ENCODE results near the gene FGD6. TPM values are rescaled to one million over a fixed set of nuclear protein-coding genes. Genes with fewer than 3 reads are reported as not detected.
"Not testable (repeated sequence)": the region's sequence is repeated elsewhere in the genome, so short reads cannot be mapped to it uniquely, and the experiment has no call there.

FGD6 gene
- total RNA-seq, 4 donors from 2014 or later, result 16.2 to 46.9 (median 25.0) TPM

DNA sequence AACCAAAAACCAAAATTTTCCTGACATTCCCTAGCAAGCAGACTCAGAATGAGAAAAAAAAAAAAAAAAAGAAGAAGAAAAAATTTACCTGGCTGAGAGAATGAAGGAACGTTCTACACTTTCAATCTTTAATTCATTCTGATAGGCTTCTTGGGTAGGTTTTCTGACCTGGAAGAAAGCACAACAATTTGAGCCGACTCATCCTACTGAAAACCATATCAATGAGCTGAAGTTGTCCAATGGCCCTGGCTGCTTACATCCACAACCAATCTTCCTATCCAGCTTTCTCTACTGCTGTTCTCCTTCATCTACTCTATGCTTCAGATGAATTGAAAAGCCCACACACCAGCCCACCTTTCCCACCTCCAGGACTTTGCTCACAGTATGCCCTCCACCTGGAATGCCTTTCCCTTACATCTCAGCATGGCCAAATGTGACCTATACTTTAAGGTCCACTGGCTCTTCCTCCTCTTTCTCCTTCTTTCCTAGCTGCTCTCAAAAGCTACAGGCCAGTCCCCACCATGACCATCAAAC, 112.3 kb downstream of the FGD6 start:
- Histone ChIP-seq H3K36me3 (peaks cover 49% of the 10 kb centered on the region), H3K27ac (no peak overlapping the region), H3K27me3 (no peaks in the 10 kb centered on the region), H3K4me1 (no peaks in the 10 kb centered on the region), H3K9me3 (no peaks in the 10 kb centered on the region), H3K4me3 (no peak overlapping the region)
- 95% methylated on average over 2 of the region's 2 CpGs for WGBS
- TF ChIP-seq POLR2A (IDR thresholded peaks at IDR 0.05), result no peak
- TF ChIP-seq, protein P1, sequence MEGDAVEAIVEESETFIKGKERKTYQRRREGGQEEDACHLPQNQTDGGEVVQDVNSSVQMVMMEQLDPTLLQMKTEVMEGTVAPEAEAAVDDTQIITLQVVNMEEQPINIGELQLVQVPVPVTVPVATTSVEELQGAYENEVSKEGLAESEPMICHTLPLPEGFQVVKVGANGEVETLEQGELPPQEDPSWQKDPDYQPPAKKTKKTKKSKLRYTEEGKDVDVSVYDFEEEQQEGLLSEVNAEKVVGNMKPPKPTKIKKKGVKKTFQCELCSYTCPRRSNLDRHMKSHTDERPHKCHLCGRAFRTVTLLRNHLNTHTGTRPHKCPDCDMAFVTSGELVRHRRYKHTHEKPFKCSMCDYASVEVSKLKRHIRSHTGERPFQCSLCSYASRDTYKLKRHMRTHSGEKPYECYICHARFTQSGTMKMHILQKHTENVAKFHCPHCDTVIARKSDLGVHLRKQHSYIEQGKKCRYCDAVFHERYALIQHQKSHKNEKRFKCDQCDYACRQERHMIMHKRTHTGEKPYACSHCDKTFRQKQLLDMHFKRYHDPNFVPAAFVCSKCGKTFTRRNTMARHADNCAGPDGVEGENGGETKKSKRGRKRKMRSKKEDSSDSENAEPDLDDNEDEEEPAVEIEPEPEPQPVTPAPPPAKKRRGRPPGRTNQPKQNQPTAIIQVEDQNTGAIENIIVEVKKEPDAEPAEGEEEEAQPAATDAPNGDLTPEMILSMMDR (IDR thresholded peaks at IDR 0.05), result no peak
- TF ChIP-seq EP300 (IDR thresholded peaks at IDR 0.05), result no peak
- no peak for TF ChIP-seq POLR2AphosphoS5 (IDR thresholded peaks at IDR 0.05)
- no peak for DNase-seq (ENCODE audit: low spot score in 2 of 2)

DNA sequence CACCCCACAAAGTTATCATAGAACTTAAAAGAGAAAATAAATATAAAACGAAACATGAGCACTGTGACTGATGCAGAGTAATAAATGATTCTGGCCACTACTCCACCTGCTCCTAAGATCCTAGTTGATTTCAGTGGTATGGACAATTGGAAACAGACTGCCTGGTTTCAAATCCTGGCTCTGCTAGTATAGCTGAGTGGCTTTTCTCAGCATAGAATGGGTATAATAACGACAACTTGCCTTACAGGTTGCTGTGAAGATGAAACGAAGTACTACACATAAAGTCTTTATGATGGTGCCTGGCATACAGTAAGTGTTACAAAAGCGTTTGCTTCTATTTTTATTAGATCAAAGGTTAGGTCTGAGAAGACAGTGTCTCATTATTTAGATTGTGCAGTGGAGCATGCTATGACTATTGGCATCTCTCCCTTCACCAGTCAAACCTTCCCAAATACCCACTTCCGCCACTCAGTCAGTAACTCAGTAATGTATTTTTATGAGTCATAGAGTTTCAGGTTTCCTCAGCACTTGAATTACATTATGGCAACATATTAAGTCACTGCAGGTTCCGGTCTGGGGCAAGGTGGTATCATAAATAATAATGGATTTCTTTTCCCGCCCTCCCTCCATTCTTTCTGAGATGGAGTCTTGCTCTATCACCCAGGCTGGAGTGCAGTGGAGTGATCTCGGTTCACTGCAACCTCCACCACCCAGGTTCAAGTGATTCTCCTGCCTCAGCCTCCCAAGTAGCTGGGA, 114.2 kb downstream of the FGD6 start:
- no peak overlapping the region for H3K4me3 ChIP-seq
- 77% methylated on average over 8 of the region's 8 CpGs for WGBS
- H3K27ac ChIP-seq, result no peak overlapping the region
- no peaks in the 10 kb centered on the region for H3K27me3 ChIP-seq
- TF ChIP-seq, protein P1 (IDR thresholded peaks at IDR 0.05), result no peak
- TF ChIP-seq POLR2A (IDR thresholded peaks at IDR 0.05) (no peak), EP300 (IDR thresholded peaks at IDR 0.05) (no peak), POLR2AphosphoS5 (IDR thresholded peaks at IDR 0.05) (no peak)
- no peaks in the 10 kb centered on the region for H3K9me3 ChIP-seq
- no peak for DNase-seq (ENCODE audit: low spot score in 2 of 2)
- H3K4me1 ChIP-seq, result no peaks in the 10 kb centered on the region
- peaks cover 42% of the 10 kb centered on the region for H3K36me3 ChIP-seq

DNA sequence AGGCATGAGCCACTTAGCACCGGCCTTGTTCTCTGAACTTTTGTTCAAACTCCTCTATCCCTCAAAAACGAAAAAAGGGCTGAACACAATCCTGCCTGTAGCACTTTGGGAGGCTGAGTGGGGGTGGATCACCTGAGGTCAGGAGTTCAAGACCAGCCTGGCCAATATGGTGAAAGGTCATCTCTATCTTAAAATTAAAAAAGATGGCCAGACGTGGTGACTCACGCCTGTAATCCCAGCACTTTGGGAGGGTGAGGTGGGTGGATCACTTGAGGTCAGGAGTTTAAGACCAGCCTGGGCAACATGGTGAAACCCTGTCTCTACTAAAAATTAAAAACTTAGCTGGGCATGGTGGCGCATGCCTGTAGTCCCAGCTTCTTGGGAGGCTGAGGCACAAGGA, 115.3 kb downstream of the FGD6 start:
- not testable (repeated sequence) for H3K9me3 ChIP-seq; H3K4me1 ChIP-seq; H3K27ac ChIP-seq; DNase-seq (ENCODE audit: low spot score in 2 of 2); H3K27me3 ChIP-seq; H3K4me3 ChIP-seq
- WGBS, result 94% methylated on average over 5 of the region's 5 CpGs
- peaks cover 39% of the 10 kb centered on the region for H3K36me3 ChIP-seq

DNA sequence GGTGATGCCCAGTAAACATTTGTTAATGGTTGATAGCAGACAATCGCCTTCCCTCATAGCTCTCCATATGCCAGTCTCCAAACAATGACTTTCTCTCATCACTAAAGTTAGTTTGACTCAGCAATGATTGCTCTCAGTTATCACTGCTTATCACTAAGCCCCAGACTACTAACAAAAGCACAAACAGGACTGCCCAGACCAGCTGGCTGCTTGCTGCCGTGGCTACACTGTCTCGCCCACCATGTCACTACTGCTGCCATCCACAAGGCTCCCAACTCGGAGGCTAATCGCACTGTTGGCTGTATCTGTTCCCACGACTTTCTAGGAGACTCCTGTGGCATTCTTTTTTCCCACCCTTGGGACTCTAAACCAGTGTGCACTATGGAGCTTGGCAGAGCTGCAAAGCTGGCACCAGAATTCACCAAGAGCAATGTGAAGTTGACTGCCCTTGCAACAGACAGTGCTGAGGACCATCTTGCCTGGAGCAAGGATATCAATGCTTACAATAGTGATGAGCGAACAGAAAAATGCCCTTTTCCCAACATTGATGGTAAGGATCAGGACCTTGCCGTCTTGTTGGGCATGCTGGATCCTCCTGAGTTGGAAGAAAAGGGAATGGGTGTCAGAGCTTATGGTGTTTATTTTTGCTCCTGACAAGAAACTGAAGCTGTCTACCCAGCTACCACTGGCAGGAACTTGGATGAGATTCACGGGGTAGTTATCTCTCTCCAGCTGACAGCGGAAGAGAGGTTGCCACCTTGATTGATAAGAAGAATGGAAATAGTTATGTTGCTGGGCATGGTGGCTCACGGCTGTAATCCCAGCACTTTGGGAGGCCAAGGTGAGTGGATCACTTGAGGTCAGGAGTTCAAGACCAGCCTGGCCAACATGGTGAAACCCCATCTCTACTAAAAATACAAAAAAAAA, 116.7 kb downstream of the FGD6 start:
- WGBS, result 95% methylated on average over 11 of the region's 11 CpGs
- Histone ChIP-seq H3K9me3 (no peaks in the 10 kb centered on the region), H3K27me3 (no peaks in the 10 kb centered on the region), H3K4me3 (no peak overlapping the region), H3K36me3 (peaks cover 33% of the 10 kb centered on the region), H3K4me1 (no peaks in the 10 kb centered on the region), H3K27ac (no peak overlapping the region)
- no peak for DNase-seq (ENCODE audit: low spot score in 2 of 2)
- no peak for TF ChIP-seq POLR2A (IDR thresholded peaks at IDR 0.05)
- TF ChIP-seq POLR2AphosphoS5 (IDR thresholded peaks at IDR 0.05), result no peak
- TF ChIP-seq, protein P1 (IDR thresholded peaks at IDR 0.05), result no peak
- no peak for TF ChIP-seq EP300 (IDR thresholded peaks at IDR 0.05)

DNA sequence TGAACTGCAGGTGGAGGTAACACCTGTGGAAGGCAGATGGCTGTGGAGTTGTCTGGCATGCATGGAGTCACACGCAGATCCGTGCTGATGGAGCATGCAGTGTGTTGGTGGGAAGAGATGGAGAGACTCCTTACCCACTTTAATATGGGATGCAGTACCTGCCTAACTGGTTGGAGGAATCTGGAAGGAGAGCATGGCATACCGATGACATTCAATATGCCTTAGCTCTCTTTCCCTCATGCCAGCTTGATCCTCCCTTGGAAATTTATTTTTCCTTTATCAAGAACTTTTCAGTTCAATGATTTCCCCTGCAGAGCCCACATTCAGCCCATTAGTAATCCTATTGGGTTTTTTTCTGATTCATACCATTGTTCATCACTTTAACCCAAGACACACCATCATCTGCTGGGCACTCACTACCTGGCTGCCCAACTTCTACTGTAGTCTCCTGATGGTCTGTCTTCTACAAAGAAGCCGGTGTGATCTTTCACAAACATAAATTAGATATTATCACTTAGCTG, 117.9 kb downstream of the FGD6 start:
- no peaks in the 10 kb centered on the region for H3K9me3 ChIP-seq
- peaks cover 29% of the 10 kb centered on the region for H3K36me3 ChIP-seq
- H3K27ac ChIP-seq, result no peak overlapping the region
- no peak overlapping the region for H3K4me3 ChIP-seq
- no peak for DNase-seq (ENCODE audit: low spot score in 2 of 2)
- TF ChIP-seq POLR2A (IDR thresholded peaks at IDR 0.05) (no peak), EP300 (IDR thresholded peaks at IDR 0.05) (no peak), POLR2AphosphoS5 (IDR thresholded peaks at IDR 0.05) (no peak)
- TF ChIP-seq, protein P1 (IDR thresholded peaks at IDR 0.05), result no peak
- H3K4me1 ChIP-seq, result no peaks in the 10 kb centered on the region
- WGBS, result 97% methylated on average over 4 of the region's 4 CpGs
- no peaks in the 10 kb centered on the region for H3K27me3 ChIP-seq
